CD4-positive, alpha-beta T cell treated with Interleukin-15 for 4 hours (primary cell): ENCODE data around the gene PPM1N.

Source experiments
- DNase-seq: peaks from one replicate; pipeline ENCODE4 v3.0.0-alpha.2; 2020; ENCODE audit warnings: low spot score

Gene PPM1N

DNA sequence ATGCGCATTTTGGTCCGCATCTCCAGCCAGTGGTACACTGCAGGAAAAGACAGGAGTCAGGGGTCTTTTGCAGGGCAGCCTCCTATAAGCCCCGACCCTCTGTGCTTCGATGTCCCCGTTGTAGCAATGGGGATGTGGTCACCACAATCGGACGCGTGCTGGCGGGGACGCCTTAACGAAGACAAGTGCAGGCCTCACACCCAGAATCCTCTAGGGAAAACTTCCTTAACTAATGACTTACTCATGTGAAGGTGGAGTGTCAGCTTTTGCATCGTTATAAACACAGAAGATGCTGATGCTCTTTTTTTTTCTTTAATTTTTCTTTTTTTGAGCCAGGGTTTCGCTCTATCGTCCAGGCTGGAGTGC is 31.2 kb downstream of the PPM1N start:
- DNase-seq = no peak

- DNase-seq = no peak
These were observed 33.1 kb downstream of the PPM1N start for GRCh38 chr19:45531349-45531748.

- DNase-seq = no peak
These were observed 41.2 kb downstream of the PPM1N start for GRCh38 chr19:45539459-45539858.

- DNase-seq = no peak
These were observed 44.0 kb downstream of the PPM1N start for GRCh38 chr19:45542234-45542668.

DNA sequence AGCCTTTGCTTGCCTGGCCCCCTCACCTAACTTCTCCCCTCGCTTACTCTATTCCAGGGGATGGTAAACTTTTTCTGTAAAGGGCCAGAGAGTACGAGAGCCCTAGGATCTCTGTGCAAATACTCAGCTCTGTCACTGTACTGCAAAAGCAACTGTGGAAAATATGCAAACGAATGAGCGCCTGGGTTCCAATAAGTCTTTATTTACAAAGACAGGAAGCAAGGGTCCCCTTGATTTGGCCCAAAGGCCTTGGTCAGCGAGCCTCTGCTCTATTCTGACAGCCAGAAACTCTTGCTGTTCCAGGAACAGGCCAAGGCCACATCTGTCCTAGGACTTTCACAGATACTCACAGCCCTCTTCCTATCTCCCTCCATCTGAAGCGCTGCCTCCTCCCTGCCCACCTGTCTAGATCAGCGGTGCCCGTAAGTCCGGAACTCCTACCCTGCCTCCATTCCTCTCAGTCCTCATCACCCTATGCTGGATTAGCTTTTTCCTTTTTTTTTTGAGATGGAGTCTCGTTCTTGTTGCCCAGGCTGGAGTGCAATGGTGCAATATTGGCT is 49.0 kb downstream of the PPM1N start:
- no peak for DNase-seq

- no peak for DNase-seq
These were observed 49.8 kb downstream of the PPM1N start for GRCh38 chr19:45547965-45548609.
